HG03354 (cell line): ENCODE data around the gene PLCG1.

Experiments used
- ATAC-seq: cut with Tn5 transposase; IDR thresholded peaks from one replicate; pipeline ENCODE4 v1.9.1; 2021; ENCODE audit warnings: mild to moderate bottlenecking; ENCODE audit not compliant: unreplicated experiment, poor library complexity, severe bottlenecking

PLCG1 gene

DNA sequence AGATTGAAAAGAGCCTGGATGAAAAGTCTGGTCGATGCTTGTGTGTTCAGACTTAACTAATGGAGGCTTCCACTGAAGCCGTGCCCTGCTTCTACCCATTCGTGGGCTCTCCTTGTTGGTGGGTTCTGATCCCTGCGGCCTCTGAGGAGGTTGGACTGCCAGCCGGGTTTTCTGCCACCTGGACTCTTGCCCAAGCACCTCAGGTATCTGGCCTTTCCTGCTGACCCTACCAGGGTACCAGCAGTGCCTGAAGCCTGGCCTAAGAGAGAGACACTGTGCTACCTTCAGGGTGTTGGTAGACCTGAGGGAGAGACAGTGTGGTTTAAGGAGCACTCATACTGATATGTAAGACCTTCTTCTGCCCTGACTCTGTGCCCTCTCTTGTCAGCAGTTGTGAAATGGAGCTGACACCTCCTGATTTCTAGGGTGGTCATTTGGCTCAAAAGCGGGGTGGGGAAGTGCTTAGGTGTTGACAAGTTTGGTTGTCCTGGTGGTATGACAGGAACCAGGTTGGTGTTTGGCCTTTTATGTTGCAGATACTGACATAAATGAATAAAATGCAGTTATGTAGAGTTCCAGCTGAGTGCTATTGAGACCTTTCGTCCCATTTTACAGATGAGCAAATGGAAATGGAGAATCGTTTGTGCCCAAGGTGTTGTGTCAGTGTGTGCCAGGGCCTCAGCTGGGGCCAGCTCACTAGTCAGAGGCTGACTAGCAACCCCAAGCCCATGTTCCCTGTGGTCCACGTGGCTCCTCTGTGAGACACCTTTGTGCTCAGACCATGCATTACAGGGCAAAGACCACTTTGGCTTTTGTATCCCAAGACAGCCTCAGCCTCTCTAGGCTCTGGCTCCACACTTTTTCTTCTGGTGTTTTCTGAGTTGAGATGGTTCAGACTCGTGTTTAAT, 3.1 kb downstream of the PLCG1 start:
- no peak for ATAC-seq

DNA sequence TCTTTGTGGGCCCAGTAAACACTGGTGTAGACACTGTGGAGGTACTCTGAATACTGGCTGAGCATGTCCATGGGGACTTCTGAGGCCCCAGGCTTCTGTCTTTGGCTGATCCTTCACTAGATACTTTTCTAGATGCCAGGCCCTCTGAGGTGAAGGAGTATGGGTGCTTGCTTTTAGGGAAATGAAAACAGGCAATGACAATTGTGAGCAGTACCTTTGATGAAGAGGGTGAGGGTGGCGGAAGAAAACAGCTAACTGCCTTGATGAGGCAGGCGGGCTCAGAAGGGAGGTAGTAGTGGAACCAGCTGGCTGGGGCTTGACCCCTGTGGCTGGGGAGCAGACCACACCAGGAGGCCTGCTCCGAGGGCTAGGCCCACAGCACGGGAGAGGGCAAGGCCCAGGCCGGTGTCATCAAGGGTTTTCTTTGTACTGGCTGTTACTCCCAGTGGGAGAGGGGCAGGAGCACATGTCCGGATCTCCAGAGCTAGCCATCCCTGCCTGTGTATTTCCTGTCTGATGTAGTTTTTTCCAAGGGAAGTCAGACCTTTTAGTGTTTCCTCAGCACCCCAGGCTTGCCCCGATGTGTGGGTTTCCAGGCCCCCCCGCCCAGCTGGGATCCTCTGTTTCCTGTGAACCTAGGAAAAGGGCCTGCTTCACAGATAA, 3.9 kb downstream of the PLCG1 start:
- ATAC-seq, result no peak

DNA sequence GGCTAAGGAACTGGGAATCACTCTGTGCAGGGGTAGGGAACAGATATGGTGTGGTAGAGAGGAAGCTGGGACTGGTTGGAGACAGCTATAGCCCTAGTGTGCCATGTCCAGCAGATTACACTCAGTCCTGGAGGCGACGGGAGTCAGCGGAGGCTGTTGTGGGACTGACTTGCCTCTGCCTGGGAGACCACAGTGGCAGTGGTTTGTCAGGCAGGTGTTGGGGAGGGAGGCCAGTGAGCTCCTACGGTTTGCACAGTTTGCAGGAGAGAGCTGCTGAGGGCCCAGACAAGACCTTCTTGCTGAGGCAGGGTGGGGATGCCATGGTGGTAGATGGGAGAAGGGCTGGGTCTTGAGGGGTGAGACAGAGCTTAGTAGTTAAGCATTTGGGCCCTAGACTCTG, 4.9 kb downstream of the PLCG1 start:
- ATAC-seq, result no peak

DNA sequence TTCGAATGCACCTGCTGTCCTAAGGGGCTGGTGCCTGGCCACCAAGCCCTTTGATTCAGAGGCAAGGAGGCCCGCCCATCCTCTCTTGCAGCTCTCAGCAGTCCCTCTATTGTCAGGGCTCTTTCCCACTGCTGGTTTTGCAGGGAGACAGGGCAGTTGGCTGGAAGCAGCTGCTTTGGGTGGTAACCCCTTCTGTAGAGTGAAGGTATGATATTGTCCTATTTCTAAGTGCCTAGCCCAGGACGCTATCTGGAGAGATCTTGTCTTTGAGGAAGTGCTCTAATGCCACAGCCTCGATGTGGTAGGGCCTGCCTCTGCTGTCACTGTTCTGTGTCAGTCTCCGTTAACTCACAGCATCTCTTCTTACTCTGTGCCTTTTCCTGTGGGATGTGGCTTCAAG, 5.6 kb downstream of the PLCG1 start:
- ATAC-seq, result no peak

DNA sequence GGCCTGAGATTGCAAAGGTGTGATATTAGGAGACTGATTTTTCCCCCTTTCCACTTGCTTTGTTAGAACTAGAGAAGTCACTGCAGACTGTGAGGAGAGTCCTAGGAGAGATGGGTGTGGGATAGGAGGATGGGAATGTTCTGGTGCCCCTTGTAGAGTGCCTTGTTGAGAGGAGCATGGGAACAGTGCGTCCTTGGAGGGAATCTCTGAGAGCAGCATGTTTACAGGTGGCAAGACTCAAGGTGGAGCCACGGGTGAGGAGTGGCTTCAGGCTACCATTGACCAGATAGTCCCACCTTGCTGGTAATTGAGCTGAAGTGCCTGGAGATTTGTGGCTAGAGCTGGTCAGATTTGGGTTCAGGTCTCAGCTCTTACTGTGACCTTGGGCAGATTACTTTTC, 6.0 kb downstream of the PLCG1 start:
- ATAC-seq, result no peak

DNA sequence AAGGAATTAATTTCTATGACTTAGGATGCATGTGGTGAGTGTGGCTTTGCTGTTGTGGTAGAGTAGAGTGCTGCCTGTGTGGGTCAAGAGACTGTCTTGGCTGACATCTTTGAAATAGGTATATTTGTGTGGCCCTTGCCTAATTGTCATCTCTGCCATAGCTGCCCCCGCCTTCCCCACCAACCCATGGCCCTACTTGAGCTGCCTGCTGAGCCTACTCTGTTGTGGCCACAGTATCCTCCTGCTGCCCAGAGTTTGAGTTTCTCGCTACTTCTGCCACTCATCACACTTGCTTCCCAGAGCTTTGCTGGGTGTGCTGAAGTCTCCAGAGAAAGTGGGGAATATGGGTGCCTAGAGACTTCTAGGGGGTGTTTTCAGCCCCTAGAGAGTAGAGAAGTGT, 8.0 kb downstream of the PLCG1 start:
- ATAC-seq, result no peak

DNA sequence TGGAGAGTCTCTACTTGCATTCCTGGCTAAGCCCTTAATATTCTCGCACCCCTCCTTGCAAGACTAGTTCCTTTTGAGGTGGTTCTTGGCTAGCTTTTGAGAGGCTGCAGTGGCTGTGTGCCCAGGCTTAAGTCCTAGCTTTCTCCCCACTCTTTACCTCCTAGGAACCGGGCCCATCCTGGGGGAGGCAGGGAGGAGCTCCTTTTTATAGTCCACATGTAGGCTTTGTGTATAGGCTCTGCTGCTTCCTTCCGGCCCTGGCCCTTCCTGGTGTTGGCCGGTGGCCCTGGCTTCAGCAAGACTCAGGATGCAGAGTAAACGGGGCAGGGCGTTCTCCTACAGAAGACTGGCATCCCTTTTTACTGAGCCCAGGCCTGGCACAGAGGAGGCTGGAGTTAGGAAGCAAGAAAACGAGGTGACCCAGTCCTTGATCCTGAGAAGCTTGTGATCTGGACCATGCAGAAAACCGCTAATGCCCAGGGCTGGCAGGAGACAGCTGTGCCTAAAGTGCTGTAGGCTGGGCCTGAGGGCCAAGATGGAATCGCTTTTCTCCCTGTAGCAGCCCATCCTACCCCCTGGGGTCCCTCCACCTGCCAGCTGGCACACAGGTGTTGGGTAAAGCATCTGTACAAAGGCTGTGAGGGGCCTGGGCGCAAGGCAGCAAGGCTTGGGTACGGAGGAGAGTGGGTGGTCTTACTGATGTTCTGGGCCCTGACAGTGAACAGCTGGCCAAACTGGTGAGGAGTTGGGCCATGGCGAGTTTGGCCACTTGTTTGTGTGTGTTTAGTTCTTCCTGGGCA, 8.7 kb downstream of the PLCG1 start:
- no peak for ATAC-seq

DNA sequence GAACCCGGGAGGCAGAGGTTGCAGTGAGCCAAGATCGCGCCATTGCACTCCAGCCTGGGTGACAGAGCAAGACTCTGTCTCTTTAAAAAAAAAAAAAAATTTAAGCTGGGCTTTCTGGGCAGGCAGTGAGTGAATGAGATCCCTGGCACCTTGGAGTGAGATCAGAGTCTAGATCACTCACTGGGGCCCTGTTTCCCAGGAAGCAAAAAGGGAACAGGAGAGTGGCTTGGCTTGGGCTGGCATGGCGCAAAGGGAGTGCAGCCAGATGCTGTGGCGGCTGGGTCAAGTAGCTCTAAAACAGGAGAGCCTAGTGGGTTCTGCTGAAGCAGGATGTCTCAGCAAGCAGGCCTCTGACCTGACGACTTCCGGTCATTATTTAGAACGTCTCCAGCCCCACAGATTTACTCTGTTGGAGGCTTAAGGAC, 10.4 kb downstream of the PLCG1 start:
- ATAC-seq, result no peak

DNA sequence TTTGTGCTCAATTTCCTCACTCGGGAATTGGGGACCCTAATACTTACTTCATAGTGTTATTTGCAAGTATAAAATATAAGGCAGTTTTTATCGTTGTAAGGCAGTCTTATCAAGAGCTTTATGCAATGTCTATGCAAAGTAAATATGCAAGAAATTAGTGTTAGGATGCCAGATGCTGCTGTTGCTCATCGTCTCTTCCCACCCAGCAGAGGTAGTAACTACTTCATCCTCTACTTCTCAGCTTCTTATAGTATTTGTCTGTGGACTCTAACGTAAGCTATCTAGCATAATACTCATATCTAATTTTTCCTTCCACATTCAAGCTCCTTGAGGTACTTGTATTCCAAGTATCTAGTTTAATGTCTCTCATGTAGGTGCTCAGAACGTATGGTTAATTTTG, 11.6 kb downstream of the PLCG1 start:
- no peak for ATAC-seq

DNA sequence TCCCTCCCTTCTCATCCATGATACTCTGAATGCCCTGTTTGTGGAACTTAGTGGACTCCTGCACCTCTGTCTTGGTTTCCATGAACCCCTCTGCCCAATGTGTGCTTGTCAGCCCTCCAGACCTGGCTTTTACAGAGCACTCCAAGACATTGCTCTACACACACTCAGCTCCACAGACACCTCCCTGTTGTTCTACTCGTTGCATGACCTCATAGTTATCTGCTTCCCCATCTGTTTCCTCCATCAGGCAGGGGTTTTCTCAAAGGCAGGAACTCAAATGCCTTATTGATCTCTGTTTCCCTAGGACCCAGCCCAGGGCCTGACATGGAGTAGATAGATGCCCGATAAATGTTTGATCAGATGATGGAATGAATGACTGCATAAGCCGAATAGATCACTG, 13.3 kb downstream of the PLCG1 start:
- no peak for ATAC-seq

DNA sequence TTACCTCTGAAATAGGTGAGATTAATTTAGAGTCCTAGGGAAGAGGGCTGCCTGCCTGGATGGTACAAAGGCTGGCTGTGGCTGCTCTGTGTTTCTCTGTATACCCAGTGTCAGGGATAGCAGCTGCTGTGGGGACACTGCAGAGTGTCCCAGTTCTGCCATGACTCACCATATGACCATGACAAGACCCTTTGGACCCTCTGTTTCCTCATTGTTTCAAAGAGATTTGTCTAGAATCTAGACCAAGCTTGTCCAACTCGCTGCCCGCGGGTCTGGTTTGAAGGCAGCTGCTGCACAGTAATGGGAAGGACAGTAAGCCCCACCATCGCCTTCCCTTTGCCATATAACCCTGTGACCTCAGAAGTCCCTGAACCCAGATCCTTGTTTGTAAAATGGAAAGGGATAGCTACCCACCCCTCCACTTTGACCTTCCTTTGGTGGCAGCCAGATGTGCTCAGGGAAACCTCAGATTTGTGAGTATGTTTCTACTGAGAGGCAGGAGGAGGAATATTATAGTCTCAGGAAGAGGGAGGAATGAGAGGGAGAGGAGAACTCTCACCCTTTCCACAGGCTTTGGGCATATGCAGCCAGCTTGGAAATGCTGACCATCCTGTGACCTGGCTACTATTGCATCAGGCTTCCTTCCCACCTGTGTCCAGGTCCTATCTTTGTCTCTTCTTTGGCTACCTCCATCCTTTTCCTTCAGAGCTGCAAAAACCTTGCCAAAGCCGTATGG, 14.0 kb downstream of the PLCG1 start:
- ATAC-seq, result no peak

DNA sequence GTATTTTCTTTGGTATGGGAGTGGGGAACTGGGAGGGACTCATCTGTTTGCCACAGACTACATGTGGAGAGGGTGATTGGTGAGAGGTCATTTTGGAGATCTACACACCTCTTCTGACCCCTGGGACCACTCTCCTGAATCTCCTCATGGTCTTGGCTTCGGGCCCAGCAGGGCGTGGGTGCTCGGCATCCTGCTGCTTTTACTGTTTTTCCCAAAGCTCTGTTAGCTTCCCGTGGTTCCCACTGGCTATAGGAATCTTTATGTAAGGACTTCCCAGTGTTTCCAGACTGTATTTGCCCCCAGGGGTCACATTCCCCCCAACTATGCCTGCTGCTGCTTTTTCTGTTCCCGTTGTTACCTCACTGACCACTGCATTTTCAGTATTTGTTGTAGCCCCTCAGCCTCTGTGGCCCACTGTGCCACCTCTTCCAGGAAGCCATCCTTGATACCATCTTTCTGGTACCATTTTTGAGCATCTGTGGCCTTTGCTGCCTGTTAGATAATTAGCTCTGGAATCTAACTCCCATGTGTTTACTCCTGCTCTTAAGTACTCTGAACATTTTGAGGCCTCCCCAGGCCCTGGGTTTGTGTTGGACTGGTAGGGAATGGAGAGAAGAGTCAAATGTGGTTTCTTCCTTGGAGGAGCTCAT, 14.9 kb downstream of the PLCG1 start:
- no peak for ATAC-seq

DNA sequence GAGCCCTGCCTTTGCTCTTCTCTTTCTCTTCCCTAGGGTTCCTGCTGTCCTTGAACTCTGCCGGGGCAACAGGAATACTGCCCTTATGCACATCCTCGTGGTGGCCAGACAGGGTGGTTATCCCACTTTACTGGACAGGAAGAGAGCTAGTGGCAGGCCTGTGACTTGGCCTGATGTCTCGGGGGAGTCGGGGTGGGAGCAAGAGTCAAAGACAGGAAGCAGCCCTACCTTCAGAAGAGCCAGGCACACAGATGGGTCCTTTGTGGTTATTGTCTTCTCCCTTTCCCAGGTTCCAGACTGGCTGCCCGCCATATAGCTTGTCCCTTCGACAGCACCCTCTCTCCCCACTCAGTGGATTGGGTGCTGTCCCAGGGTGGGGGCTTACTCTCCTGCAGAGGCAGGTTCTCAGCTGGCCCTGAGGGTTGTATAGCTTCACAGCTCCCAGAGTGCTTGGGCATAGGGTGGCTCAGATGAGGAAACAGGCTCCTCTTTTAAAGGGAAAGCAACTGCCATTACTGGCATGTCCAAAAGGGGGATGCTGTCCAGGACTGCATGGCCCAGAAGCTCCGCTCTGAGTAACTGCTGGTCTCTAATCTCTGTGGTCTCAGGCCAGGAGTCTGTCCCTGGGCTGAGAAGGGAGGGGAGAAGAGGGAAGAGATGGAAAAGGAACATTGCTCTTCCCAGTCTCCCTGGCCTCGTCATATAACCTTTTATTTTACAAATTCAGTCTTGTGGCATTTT, 17.3 kb downstream of the PLCG1 start:
- no peak for ATAC-seq

DNA sequence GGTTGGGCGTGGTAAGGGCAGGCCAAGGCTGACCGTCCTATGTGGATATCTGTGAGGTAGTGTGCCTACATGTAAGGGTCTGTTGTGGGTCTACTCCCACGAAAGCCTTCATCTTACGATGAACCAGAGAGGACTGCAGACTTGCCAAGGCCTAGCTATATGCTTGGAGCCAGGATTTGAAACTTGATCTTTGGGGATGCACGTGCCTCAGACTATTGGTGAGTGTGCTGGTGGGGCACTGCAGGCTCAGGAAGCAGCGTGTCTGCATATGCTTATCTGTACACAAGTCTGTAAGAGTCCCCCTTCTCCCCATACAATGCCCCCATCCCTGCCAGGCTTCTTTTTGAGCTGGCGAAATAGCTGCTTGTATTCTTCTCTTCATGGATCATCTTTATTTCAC, 17.9 kb downstream of the PLCG1 start:
- no peak for ATAC-seq

DNA sequence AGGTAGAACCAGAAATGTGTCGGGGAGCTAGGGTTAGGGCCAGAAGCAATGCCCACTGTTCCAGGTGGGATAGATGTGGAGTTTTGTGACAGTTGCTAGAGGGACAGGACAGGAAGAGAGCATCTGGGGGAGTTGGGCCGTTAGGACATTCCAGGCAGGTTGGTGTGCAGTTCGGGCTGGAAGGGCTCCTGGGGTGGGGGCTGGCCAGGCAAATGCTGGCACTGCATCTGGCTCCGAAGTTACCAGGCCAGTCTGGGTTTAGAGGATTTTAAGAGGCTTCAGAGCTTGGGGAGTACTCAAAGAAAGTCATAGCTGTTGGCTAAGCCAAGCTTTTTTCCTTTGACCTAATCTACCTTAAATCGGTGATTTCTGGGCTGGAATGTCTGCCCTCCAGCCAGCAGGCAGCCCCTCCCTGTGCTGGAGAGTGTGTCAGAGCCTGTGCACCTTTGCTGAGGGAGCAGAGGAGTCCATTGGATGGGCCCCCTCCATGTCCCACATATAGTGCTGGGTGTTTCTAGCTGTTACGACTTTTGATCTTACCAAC, 20.8 kb downstream of the PLCG1 start:
- ATAC-seq, result no peak

DNA sequence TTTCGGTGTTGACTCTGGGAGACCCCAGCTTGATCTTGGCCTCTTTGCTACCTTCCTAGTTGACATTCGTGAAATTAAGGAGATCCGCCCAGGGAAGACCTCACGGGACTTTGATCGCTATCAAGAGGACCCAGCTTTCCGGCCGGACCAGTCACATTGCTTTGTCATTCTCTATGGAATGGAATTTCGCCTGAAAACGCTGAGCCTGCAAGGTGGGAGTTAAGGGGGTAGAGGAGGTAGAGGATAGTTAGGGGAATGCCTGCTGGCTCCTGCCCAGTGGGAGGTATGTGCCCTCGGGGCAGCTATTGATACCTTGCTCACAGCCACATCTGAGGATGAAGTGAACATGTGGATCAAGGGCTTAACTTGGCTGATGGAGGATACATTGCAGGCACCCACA, 22.2 kb downstream of the PLCG1 start:
- ATAC-seq, result no peak

DNA sequence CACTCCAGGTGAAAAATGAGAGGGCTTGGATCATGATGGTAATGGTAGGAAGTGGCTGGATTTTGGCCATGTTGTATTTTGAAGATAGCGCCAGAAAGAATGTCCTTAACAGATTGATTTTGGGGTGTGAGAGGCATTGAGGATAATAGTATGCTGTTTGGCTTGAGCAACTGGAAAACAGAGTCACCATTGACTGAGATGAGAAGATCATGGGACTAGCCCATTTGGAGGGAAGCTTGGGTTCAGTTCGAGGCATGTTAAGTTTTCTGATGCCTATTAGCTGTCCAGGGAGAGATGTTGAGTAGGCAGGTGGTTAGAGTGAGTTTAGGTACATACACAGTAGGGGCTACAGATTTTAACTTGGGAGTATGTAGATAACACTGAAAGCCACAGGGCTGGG, 23.3 kb downstream of the PLCG1 start:
- ATAC-seq, result no peak

DNA sequence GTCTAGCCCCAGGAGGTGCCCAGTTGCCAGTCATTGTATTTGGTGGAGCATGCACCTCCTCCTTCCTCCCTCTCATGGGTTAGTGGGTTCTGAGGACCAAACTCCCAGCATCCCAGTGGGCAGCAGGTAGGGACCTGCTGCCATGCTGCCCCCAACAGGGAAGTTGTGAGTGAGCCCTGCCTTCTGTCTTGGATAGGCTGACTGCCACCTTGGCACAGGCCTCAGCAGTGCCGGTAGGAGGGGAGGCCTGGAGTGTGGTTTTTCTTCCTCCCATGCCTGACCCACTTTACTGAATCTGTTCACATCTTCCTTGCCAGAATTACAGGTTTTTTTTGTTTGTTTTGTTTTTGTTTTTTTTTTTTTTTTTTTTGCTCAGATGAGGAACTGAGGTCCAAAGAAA, 24.5 kb downstream of the PLCG1 start:
- no peak for ATAC-seq

DNA sequence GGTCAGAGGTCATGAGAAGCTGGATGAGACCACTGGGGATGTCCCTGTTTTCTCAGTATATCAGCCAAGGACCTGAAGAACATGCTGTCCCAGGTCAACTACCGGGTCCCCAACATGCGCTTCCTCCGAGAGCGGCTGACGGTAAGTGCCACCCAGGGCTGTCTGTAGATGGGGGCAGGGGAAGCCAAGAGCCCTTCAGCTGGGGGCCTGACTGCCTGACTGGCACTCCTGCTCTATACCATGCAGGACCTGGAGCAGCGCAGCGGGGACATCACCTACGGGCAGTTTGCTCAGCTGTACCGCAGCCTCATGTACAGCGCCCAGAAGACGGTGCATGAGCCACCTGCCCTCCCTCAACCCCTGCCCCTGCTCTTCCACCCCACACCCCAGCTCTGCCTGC, 25.1 kb downstream of the PLCG1 start:
- ATAC-seq, result no peak
